ENCODE data around the gene KRT84. TPM values are rescaled to one million over a fixed set of nuclear protein-coding genes. Genes with fewer than 3 reads are reported as not detected.

Gene KRT84
- total and polyA plus RNA-seq, 2 of the 4 experiments (the other 2 are of a cell fraction): not detected

- no peaks in the 10 kb centered on the region for H3K79me1 ChIP-seq (ENCODE audit: low read depth in 1 of 2, low read length in 2 of 2)
- DNase-seq: no peak
- no peak overlapping the region for H2BK15ac ChIP-seq (ENCODE audit: low read depth, low read length)
- TF ChIP-seq CEBPB (IDR thresholded peaks at IDR 0.05; ENCODE audit: low read depth, low read length) (no peak), SMC3 (IDR thresholded peaks at IDR 0.05; ENCODE audit: low read depth, low read length) (no peak), USF2 (IDR thresholded peaks at IDR 0.05; ENCODE audit: low read depth, low read length) (no peak), CTCF (conservative IDR thresholded peaks at IDR 0.05; ENCODE audit: low read depth, low read length) (no peak), RCOR1 (IDR thresholded peaks at IDR 0.05; ENCODE audit: insufficient replicate concordance, low read length) (no peak)
- H4K5ac ChIP-seq (ENCODE audit: low read depth, low read length): no peak overlapping the region
- H3K27me3 ChIP-seq (ENCODE audit: control insufficient read depth, insufficient read depth, low read length): peaks cover 56% of the 10 kb centered on the region
- H2AFZ ChIP-seq (replicated peaks; ENCODE audit: low read length, poor library complexity): no peak overlapping the region
- H3K4me1 ChIP-seq (ENCODE audit: control insufficient read depth, insufficient read depth, low read length): no peaks in the 10 kb centered on the region
- WGBS, 2 experiments (ENCODE audit: extremely low coverage in 2 of 2, insufficient read length in 1 of 2): 87% methylated on average over 8 of the region's 14 CpGs; no CpG with 5 or more reads in 1 of the 2 experiments
- no peak overlapping the region for H4K8ac ChIP-seq (ENCODE audit: low read depth in 2 of 2, low read length in 2 of 2)
- no peaks in the 10 kb centered on the region for H3K36me3 ChIP-seq (ENCODE audit: control insufficient read depth, insufficient read depth, low read length)
- no peak overlapping the region for H3K18ac ChIP-seq (ENCODE audit: low read depth, low read length)
- no peaks in the 10 kb centered on the region for H4K20me1 ChIP-seq (ENCODE audit: insufficient read depth, low read length)
- no peak overlapping the region for H3K14ac ChIP-seq (replicated peaks; ENCODE audit: low read depth, low read length)
- no peak overlapping the region for H2BK5ac ChIP-seq (ENCODE audit: low read depth, low read length, poor library complexity, severe bottlenecking)
- H3K9me1 ChIP-seq (ENCODE audit: insufficient read depth, low read length): no peaks in the 10 kb centered on the region
- H3K27ac ChIP-seq (ENCODE audit: insufficient read depth, low read length): no peak overlapping the region
- H3K9me3 ChIP-seq (ENCODE audit: control insufficient read depth, insufficient read depth, low read length): peaks cover 9% of the 10 kb centered on the region
- H2AK9ac ChIP-seq (replicated peaks; ENCODE audit: low read depth, low read length, poor library complexity): no peak overlapping the region
- dilution Hi-C loops (cut with HindIII; ENCODE audit: low sequenced_read_pairs, unreplicated experiment): no loop called here
- H3K4ac ChIP-seq (ENCODE audit: low read depth, low read length): no peak overlapping the region
- no peak overlapping the region for H2AK5ac ChIP-seq (ENCODE audit: low read depth, low read length)
- intact Hi-C loops (cut with micrococcal nuclease): no loop called here
- H3K9ac ChIP-seq (ENCODE audit: low read depth, low read length): no peak overlapping the region
- ATAC-seq (ENCODE audit: low read depth): no peak
- H3K4me3 ChIP-seq (ENCODE audit: insufficient read depth, low read depth, low read length): no peak overlapping the region
- no peak overlapping the region for H3K23ac ChIP-seq (ENCODE audit: low read depth, low read length)
- H3K56ac ChIP-seq (ENCODE audit: extremely low read depth, insufficient read depth, low read length): no peak overlapping the region
- no peak overlapping the region for H2BK120ac ChIP-seq (ENCODE audit: low read depth, low read length)
- BruUV-seq (replicated peaks): no TSS peak
- H2BK20ac ChIP-seq (ENCODE audit: low read depth, low read length): no peak overlapping the region
- CTCF ChIA-PET: no interaction called here
- no peak overlapping the region for H4K91ac ChIP-seq (ENCODE audit: insufficient read depth, low read depth, low read length)
- in situ Hi-C loops (cut with MboI; ENCODE audit: low sequenced_read_pairs): no loop called here
- no peak overlapping the region for H3K4me2 ChIP-seq (ENCODE audit: low read depth, low read length)
- POLR2A ChIA-PET (ENCODE audit: unreplicated experiment): no interaction called here
Observed at GRCh38 chr12:52341066-52341580, 44.3 kb downstream of the KRT84 start.
